Body of pancreas (tissue), 4 donors: Measurements from ENCODE around the gene PTPRN2.

Source experiments
- CTCF ChIP-seq, 7 experiments: fragments of 450-650 bp in 4 of 7; fragments of 200-600 bp in 3 of 7; sonication (generic) in 3 of 7; IDR thresholded peaks; one replicate each; pipeline ENCODE4 v1.5.1; 2016 to 2019; ENCODE audit warnings: antibody characterized with exemption in 7 of 7
- POLR2A ChIP-seq, 3 donors: fragments of 450-650 bp; IDR thresholded peaks; one replicate each; pipeline ENCODE4 v1.6.1; 2016; ENCODE audit warnings: antibody characterized with exemption in 3 of 3, mild to moderate bottlenecking in 2 of 3

DNA sequence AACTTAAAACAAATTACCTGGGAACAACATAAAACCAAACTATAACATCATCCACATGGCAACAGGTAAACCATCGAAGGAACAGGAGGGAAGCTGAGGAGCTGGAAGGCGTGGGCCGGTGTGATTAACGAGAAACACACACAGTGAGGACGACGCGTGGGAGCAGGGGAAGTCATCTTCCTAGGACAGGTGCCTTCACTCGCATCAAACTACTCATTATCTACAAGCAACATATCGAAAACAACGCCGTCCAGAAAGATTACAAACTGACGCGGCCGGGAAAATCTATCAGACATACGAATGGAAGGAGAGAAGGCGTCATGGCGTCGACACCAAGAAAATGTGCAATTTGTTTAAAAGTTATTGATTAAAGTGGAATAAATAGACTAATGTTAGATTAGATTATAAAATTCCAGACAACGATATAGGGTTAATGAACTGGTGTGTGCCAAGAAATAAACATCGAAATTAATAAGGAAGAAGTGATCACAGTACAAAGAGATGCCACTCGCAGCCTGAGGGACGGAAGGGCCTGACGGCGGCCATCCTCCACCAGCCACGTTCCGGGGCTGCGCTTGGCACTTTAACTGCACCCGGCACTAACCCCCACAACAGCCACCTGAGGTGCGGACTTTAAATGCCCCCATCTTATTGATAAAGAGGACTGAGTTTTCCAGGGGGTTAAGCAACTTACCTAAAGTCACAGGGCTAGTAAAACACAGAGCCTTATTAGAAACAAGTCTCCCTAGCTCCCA is 669.1 kb downstream of the PTPRN2 start:
- no peak for TF ChIP-seq CTCF (IDR thresholded peaks at IDR 0.05)
- no peak for TF ChIP-seq POLR2A (IDR thresholded peaks at IDR 0.05)
